H9 (cell line): ENCODE measurements around the gene MBD5. TPM values are rescaled to one million over a fixed set of nuclear protein-coding genes. Genes with fewer than 3 reads are reported as not detected.

Experiments used
- DNase-seq: peaks from one replicate; pipeline ENCODE4 v3.0.0-alpha.2; 2017
- H2AFZ ChIP-seq: one replicate; pipeline ENCODE4 v1.6.1; 2013; ENCODE audit warnings: mild to moderate bottlenecking, low read length, control low read depth, moderate library complexity
- H2AK5ac ChIP-seq: 2 replicates; pipeline ENCODE4 v1.6.1; 2013; ENCODE audit warnings: low read length, control low read depth, mixed read lengths; ENCODE audit not compliant: insufficient read length
- H2BK120ac ChIP-seq: one replicate; pipeline ENCODE4 v1.6.1; 2013; ENCODE audit warnings: low read depth, mild to moderate bottlenecking, low read length, control low read depth, inconsistent platforms; ENCODE audit not compliant: poor library complexity, severe bottlenecking
- H2BK12ac ChIP-seq: 2 replicates; pipeline ENCODE4 v1.6.1; 2013; ENCODE audit warnings: low read length, control low read depth, mixed read lengths, low read depth; ENCODE audit not compliant: insufficient read length
- H2BK15ac ChIP-seq: 2 replicates; pipeline ENCODE4 v1.6.1; 2013; ENCODE audit warnings: low read depth, low read length, control low read depth
- H2BK20ac ChIP-seq: one replicate; pipeline ENCODE4 v1.6.1; 2013; ENCODE audit warnings: low read depth, mild to moderate bottlenecking, low read length, control low read depth, inconsistent platforms; ENCODE audit not compliant: poor library complexity, severe bottlenecking
- H2BK5ac ChIP-seq: 2 replicates; pipeline ENCODE4 v1.6.1; 2013; ENCODE audit warnings: low read length, control low read depth, mixed read lengths; ENCODE audit not compliant: insufficient read length
- H3K14ac ChIP-seq: 2 replicates; pipeline ENCODE4 v1.6.1; 2013; ENCODE audit warnings: low read length, control low read depth; ENCODE audit not compliant: insufficient read depth
- H3K18ac ChIP-seq: 2 replicates; pipeline ENCODE4 v1.6.1; 2013; ENCODE audit warnings: low read depth, mild to moderate bottlenecking, mixed read lengths, low read length, control low read depth; ENCODE audit not compliant: insufficient read length
- H3K23ac ChIP-seq: 2 replicates; pipeline ENCODE4 v1.6.1; 2013; ENCODE audit warnings: low read length, control low read depth, mixed read lengths, low read depth; ENCODE audit not compliant: insufficient read length
- H3K23me2 ChIP-seq: 2 replicates; pipeline ENCODE4 v1.6.1; 2013; ENCODE audit warnings: low read depth, mild to moderate bottlenecking, mixed read lengths, low read length, control low read depth; ENCODE audit not compliant: insufficient read length, poor library complexity, severe bottlenecking
- H3K27ac ChIP-seq: 2 replicates; pipeline ENCODE4 v1.5.1; 2013; ENCODE audit warnings: low read length, control low read depth, mixed read lengths, low read depth; ENCODE audit not compliant: insufficient read length
- H3K27me3 ChIP-seq: 2 replicates; pipeline ENCODE4 v1.6.1; 2013; ENCODE audit warnings: low read length, control low read depth, inconsistent platforms; ENCODE audit not compliant: insufficient read depth
- H3K4ac ChIP-seq: 2 replicates; pipeline ENCODE4 v1.6.1; 2013; ENCODE audit warnings: low read depth, mild to moderate bottlenecking, control low read depth, inconsistent platforms, low read length, moderate library complexity
- H3K4me1 ChIP-seq: 2 replicates; pipeline ENCODE4 v1.6.1; 2013; ENCODE audit warnings: low read length, control low read depth, inconsistent platforms; ENCODE audit not compliant: insufficient read depth
- H3K4me2 ChIP-seq: 2 replicates; pipeline ENCODE4 v1.6.1; 2013; ENCODE audit warnings: low read length, control low read depth, mixed read lengths; ENCODE audit not compliant: insufficient read length, insufficient read depth
- H3K56ac ChIP-seq: 2 replicates; pipeline ENCODE4 v1.6.1; 2013; ENCODE audit warnings: low read depth, mild to moderate bottlenecking, mixed read lengths, low read length, control low read depth; ENCODE audit not compliant: insufficient read length
- H3K79me1 ChIP-seq: 2 replicates; pipeline ENCODE4 v1.6.1; 2013; ENCODE audit warnings: low read depth, mild to moderate bottlenecking, moderate library complexity, low read length, control low read depth, inconsistent platforms; ENCODE audit not compliant: insufficient read depth, poor library complexity, severe bottlenecking
- H3K79me2 ChIP-seq: 2 replicates; pipeline ENCODE4 v1.6.1; 2013; ENCODE audit warnings: low read length, control low read depth, inconsistent platforms; ENCODE audit not compliant: insufficient read depth
- H3K9ac ChIP-seq: 2 replicates; pipeline ENCODE4 v1.6.1; 2013; ENCODE audit warnings: low read length, control low read depth, mixed read lengths; ENCODE audit not compliant: insufficient read length; ENCODE audit errors: extremely low read depth
- H3K9me3 ChIP-seq: one replicate; pipeline ENCODE4 v1.6.1; 2013; ENCODE audit warnings: low read depth, low read length, inconsistent platforms; ENCODE audit not compliant: control insufficient read depth
- H3T11ph ChIP-seq: one replicate; pipeline ENCODE4 v1.6.1; 2013; ENCODE audit warnings: mild to moderate bottlenecking, low read length, control low read depth, inconsistent platforms
- H4K20me1 ChIP-seq: one replicate; pipeline ENCODE4 v1.6.1; 2013; ENCODE audit not compliant: control insufficient read depth, insufficient read length, insufficient read depth
- H4K5ac ChIP-seq: 2 replicates; pipeline ENCODE4 v1.6.1; 2013; ENCODE audit warnings: low read depth, mild to moderate bottlenecking, mixed read lengths, low read length, control low read depth; ENCODE audit not compliant: insufficient read length
- H4K8ac ChIP-seq: replicated peaks from 2 replicates; pipeline ENCODE4 v1.6.1; 2013; ENCODE audit warnings: low read length, control low read depth, mixed read lengths, low read depth; ENCODE audit not compliant: insufficient read length
- H4K91ac ChIP-seq: 2 replicates; pipeline ENCODE4 v1.6.1; 2013; ENCODE audit warnings: low read depth, mild to moderate bottlenecking, moderate library complexity, mixed read lengths, low read length, control low read depth; ENCODE audit not compliant: insufficient read length
- H3K27ac Mint-ChIP-seq, 3 experiments: 2 replicates in 2 of 3; 3 replicates in 1 of 3; pipeline ENCODE4 v1.8.0; 2020 to 2021; ENCODE audit warnings: mixed read lengths in 3 of 3, mild to moderate bottlenecking in 1 of 3, moderate library complexity in 1 of 3
- H3K27me3 Mint-ChIP-seq: 2 replicates; pipeline ENCODE4 v1.8.0; 2021; ENCODE audit warnings: low read depth, mild to moderate bottlenecking, moderate library complexity, mixed read lengths
- H3K36me3 Mint-ChIP-seq, 3 experiments: 2 replicates in 2 of 3; 3 replicates in 1 of 3; pipeline ENCODE4 v1.8.0; 2020 to 2021; ENCODE audit warnings: low read depth in 3 of 3, mixed read lengths in 3 of 3; ENCODE audit not compliant: insufficient read depth in 1 of 3
- H3K4me1 Mint-ChIP-seq, 2 experiments: 2 replicates each; pipeline ENCODE4 v1.8.0; 2020; ENCODE audit warnings: mixed read lengths in 2 of 2
- H3K4me3 Mint-ChIP-seq, 2 experiments: 2 replicates in 1 of 2; 3 replicates in 1 of 2; pipeline ENCODE4 v1.8.0; 2020 to 2021; ENCODE audit warnings: mild to moderate bottlenecking in 2 of 2, mixed read lengths in 2 of 2, moderate library complexity in 1 of 2
- H3K9me3 Mint-ChIP-seq, 2 experiments: 2 replicates in 1 of 2; 3 replicates in 1 of 2; pipeline ENCODE4 v1.8.0; 2020; ENCODE audit warnings: mild to moderate bottlenecking in 2 of 2, mixed read lengths in 2 of 2, moderate library complexity in 1 of 2
- CTCF ChIP-seq: fragments of 200-600 bp; sonication (generic); conservative IDR thresholded peaks from 3 replicates; pipeline ENCODE4 v1.8.0; 2021; ENCODE audit warnings: antibody characterized with exemption, mild to moderate bottlenecking
- total RNA-seq: library from RNA; stranded (reverse); gene quantifications from 2 replicates; pipeline ENCODE4 v1.2.1, GENCODE V29; 2021

The MBD5 gene
- total RNA-seq, 1 experiment from 2014 or later: 23.1 TPM

DNA sequence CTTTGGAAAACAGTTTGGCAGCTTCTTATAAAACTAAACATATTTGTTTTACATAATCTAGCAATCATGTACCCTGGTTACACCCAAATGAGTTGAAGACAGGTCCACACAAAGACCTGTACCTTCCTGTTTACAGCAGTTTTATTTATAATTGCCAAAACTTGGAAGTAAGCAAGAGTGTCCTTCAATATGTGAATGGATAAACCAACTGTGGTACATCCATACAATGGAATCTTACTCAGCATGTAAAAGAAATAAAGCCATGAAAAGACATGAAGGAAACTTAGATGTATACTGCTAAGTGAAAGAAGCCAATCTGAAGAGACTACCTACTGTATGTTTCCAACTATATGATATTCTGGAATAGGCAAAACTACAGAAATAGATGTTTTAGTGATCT is 24.1 kb upstream of the MBD5 start:
- Histone ChIP-seq H2AFZ (no peak overlapping the region), H3K79me1 (peaks cover 3% of the 10 kb centered on the region)
- H3K9me3 Mint-ChIP-seq: peaks cover 14 to 15% of the 10 kb centered on the region in 2 experiments

More for the DNA sequence above, 24.1 kb upstream of the MBD5 start:
- H3K4ac ChIP-seq: no peak overlapping the region
- no peak overlapping the region for H3K18ac ChIP-seq
- H3K9ac ChIP-seq: no peak overlapping the region
- no peaks in the 10 kb centered on the region for H3K23me2 ChIP-seq
- no peak for DNase-seq
- H3K56ac ChIP-seq: no peak overlapping the region
- no peaks in the 10 kb centered on the region for H3K27me3 Mint-ChIP-seq
- H3K4me1 ChIP-seq: peaks cover 2% of the 10 kb centered on the region; the same call in 1 of the 2 replicates
- H3K23ac ChIP-seq: no peak overlapping the region
- H3K4me2 ChIP-seq: no peak overlapping the region
- no peaks in the 10 kb centered on the region for H3K27me3 ChIP-seq
- no peak overlapping the region for H2BK15ac ChIP-seq
- no peaks in the 10 kb centered on the region for H4K20me1 ChIP-seq
- H2BK20ac ChIP-seq: no peak overlapping the region
- peaks cover 28 to 29% of the 10 kb centered on the region in 2 experiments for H3K4me1 Mint-ChIP-seq
- no peak overlapping the region for H2BK5ac ChIP-seq
- H3K27ac ChIP-seq: no peak overlapping the region
- H2AK5ac ChIP-seq: no peak overlapping the region
- no peak overlapping the region for H3K4me3 Mint-ChIP-seq
- H3K36me3 Mint-ChIP-seq: peaks cover 25 to 37% (median 34%) of the 10 kb centered on the region in 3 experiments
- no peak overlapping the region for H4K8ac ChIP-seq
- H2BK12ac ChIP-seq: no peak overlapping the region
- peaks cover 25% of the 10 kb centered on the region; the same call in 1 of the 2 replicates for H3K79me2 ChIP-seq
- H4K91ac ChIP-seq: no peak overlapping the region
- no peak overlapping the region for H4K5ac ChIP-seq
- H3K9me3 ChIP-seq: no peaks in the 10 kb centered on the region
- H2BK120ac ChIP-seq: no peak overlapping the region
- no peak overlapping the region for H3T11ph ChIP-seq
- no peak for TF ChIP-seq CTCF
- no peak overlapping the region for H3K27ac Mint-ChIP-seq
- H3K14ac ChIP-seq: no peak overlapping the region
